PC-3 (cell line): ENCODE measurements around the gene RETREG3. TPM values are rescaled to one million over a fixed set of nuclear protein-coding genes. Genes with fewer than 3 reads are reported as not detected.
A peak's percentile ranks its signal among the peaks of the same experiment; 100 is the strongest.

Source experiments
- ATAC-seq: fragments of 200-7000 bp; cut with Tn5 transposase; 2 replicates; pipeline ENCODE4 v1.9.1; 2020; ENCODE audit warnings: mild to moderate bottlenecking, moderate library complexity
- BruUV-seq: library from RNA; stranded (reverse); fragments of 400-500 nt; replicated peaks from 2 replicates; lab custom pipeline; 2021; lab: Mats Ljungman, UMichigan
- CTCF ChIA-PET: fragments of 300-600 bp; sonication (Branson Sonifier 250); formaldehyde crosslinking; loops from one replicate; lab custom pipeline; 2022; ENCODE audit warnings: antibody characterized with exemption; lab: Charles Lee
- POLR2A ChIA-PET: fragments of 300-600 bp; sonication (Branson Sonifier 250); formaldehyde crosslinking; loops from one replicate; lab custom pipeline; 2022; ENCODE audit warnings: antibody characterized with exemption; ENCODE audit not compliant: unreplicated experiment; lab: Charles Lee
- DNase-seq: peaks from one replicate; pipeline ENCODE4 v3.0.0-alpha.2; 2015
- H2AFZ ChIP-seq: fragments of 300-600 bp; sonication (generic); 2 replicates; pipeline ENCODE4 v1.6.0; 2016; ENCODE audit warnings: antibody characterized with exemption, low read length
- H3F3A ChIP-seq: fragments of 300-600 bp; sonication (generic); one replicate; pipeline ENCODE4 v1.6.0; 2017; ENCODE audit warnings: antibody characterized with exemption, low read length, control low read depth, mild to moderate bottlenecking; ENCODE audit not compliant: unreplicated experiment
- H3K27ac ChIP-seq: fragments of 300-600 bp; sonication (generic); 2 replicates; pipeline ENCODE4 v1.5.1; 2016; ENCODE audit warnings: mild to moderate bottlenecking, low read length
- H3K27me3 ChIP-seq: fragments of 300-600 bp; sonication (generic); 2 replicates; pipeline ENCODE4 v1.6.1; 2016; ENCODE audit warnings: low read length, mixed read lengths
- H3K36me3 ChIP-seq: fragments of 300-600 bp; sonication (generic); 2 replicates; pipeline ENCODE4 v1.6.1; 2016; ENCODE audit warnings: low read depth, mixed run types, low read length, mixed read lengths
- H3K4me1 ChIP-seq: fragments of 300-600 bp; sonication (generic); 2 replicates; pipeline ENCODE4 v1.5.1; 2016; ENCODE audit warnings: low read length; ENCODE audit not compliant: insufficient read depth
- H3K4me2 ChIP-seq: fragments of 300-600 bp; sonication (generic); 2 replicates; pipeline ENCODE4 v1.6.0; 2016; ENCODE audit warnings: low read length
- H3K4me3 ChIP-seq: fragments of 300-600 bp; sonication (generic); 2 replicates; pipeline ENCODE4 v1.5.1; 2016; ENCODE audit warnings: mild to moderate bottlenecking, low read length, mixed read lengths
- H3K79me2 ChIP-seq: fragments of 300-600 bp; sonication (generic); 2 replicates; pipeline ENCODE4 v1.6.1; 2017; ENCODE audit warnings: low read length, mixed read lengths
- H3K9ac ChIP-seq: fragments of 300-600 bp; sonication (generic); 2 replicates; pipeline ENCODE4 v1.6.0; 2016; ENCODE audit warnings: mild to moderate bottlenecking, low read length
- H3K9me2 ChIP-seq: fragments of 300-600 bp; sonication (generic); replicated peaks from 2 replicates; pipeline ENCODE4 v1.6.1; 2016; ENCODE audit warnings: mixed run types, low read length, mixed read lengths
- H3K9me3 ChIP-seq: fragments of 300-600 bp; sonication (generic); 2 replicates; pipeline ENCODE4 v1.6.1; 2016; ENCODE audit warnings: low read length, mixed read lengths
- H4K20me1 ChIP-seq: fragments of 300-600 bp; sonication (generic); 2 replicates; pipeline ENCODE4 v1.6.1; 2016; ENCODE audit warnings: low read length, mixed read lengths
- CTCF ChIP-seq: fragments of 300-600 bp; sonication (generic); conservative IDR thresholded peaks from 2 replicates; pipeline ENCODE4 v1.5.1; 2017; ENCODE audit warnings: antibody characterized with exemption, low read depth, mild to moderate bottlenecking, low read length
- EZH2 ChIP-seq: fragments of 300-600 bp; sonication (generic); IDR thresholded peaks from one replicate; pipeline ENCODE4 v1.6.1; 2017; ENCODE audit warnings: antibody characterized with exemption, mild to moderate bottlenecking, low read length; ENCODE audit not compliant: unreplicated experiment
- EZH2phosphoT487 ChIP-seq: fragments of 300-600 bp; sonication (generic); IDR thresholded peaks from 2 replicates; pipeline ENCODE4 v1.6.1; 2018; ENCODE audit warnings: mild to moderate bottlenecking, antibody characterized with exemption, low read length, borderline replicate concordance
- intact Hi-C: fragments of 100-400 bp; cut with micrococcal nuclease; formaldehyde crosslinking; loops from 2 replicates; pipeline ENCODE4 v1.9.0; 2023
- total RNA-seq: library from RNA; depleted of rRNA; stranded (reverse); fragments of >200 nt; gene quantifications from 2 replicates; pipeline ENCODE4 v1.2.3, GENCODE V29; 2014

The RETREG3 gene
- total RNA-seq, 1 experiment from 2014 or later: 19.3 TPM

GRCh38 chr17:42535155-42536047 is 73.8 kb downstream of the RETREG3 start:
- Histone ChIP-seq H3K27ac (peak overlapping the region; percentile 23; the same call in 1 of the 2 replicates), H3K4me2 (peak overlapping the region; percentile 85), H3K4me3 (peak overlapping the region; percentile 65), H3K79me2 (no peaks in the 10 kb centered on the region), H4K20me1 (no peaks in the 10 kb centered on the region), H3K9ac (peak overlapping the region; percentile 58), H2AFZ (peak overlapping the region; percentile 87), H3K36me3 (no peaks in the 10 kb centered on the region), H3K9me2 (no peaks in the 10 kb centered on the region), H3F3A (no peaks in the 10 kb centered on the region), H3K4me1 (peaks cover 15% of the 10 kb centered on the region), H3K9me3 (no peaks in the 10 kb centered on the region), H3K27me3 (no peaks in the 10 kb centered on the region)
- ATAC-seq (no peak), DNase-seq (no peak)
- TF ChIP-seq EZH2: no peak
- no peak for TF ChIP-seq EZH2phosphoT487
- TF ChIP-seq CTCF: no peak
- intact Hi-C loops: no loop called here
- BruUV-seq: TSS peak; percentile 96
- CTCF ChIA-PET: no interaction called here
- POLR2A ChIA-PET: interaction anchor here (0.7 kb wide), 1 partner anchor 16 kb away, joined by 3 read pairs; no protein-coding TSS in a partner anchor

GRCh38 chr17:42531455-42532354 is 77.5 kb downstream of the RETREG3 start:
- POLR2A ChIA-PET: interaction anchor here (0.6 to 0.7 kb wide), 2 partner anchors 23 to 676 kb away, joined by 11 to 26 read pairs; no protein-coding TSS in a partner anchor
- Histone ChIP-seq H3K4me3 (peak overlapping the region; percentile 66), H3K4me2 (peak overlapping the region; percentile 75), H3F3A (no peaks in the 10 kb centered on the region), H3K36me3 (no peaks in the 10 kb centered on the region), H3K27ac (no peak overlapping the region), H3K4me1 (peaks cover 10% of the 10 kb centered on the region), H3K9me2 (no peaks in the 10 kb centered on the region), H3K27me3 (no peaks in the 10 kb centered on the region), H3K9ac (no peak overlapping the region), H4K20me1 (no peaks in the 10 kb centered on the region), H2AFZ (peak overlapping the region; percentile 76; the same call in 1 of the 2 replicates), H3K9me3 (no peaks in the 10 kb centered on the region), H3K79me2 (no peaks in the 10 kb centered on the region)
- no TSS peak for BruUV-seq
- peak; percentile 51 for DNase-seq
- ATAC-seq: peak; percentile 35
- intact Hi-C loops: no loop called here
- CTCF ChIA-PET: no interaction called here
- peak; percentile 29; the same call in 1 of the 2 replicates for TF ChIP-seq CTCF
- TF ChIP-seq EZH2phosphoT487: no peak
